Endodermal cell (in vitro differentiated cells): ENCODE results near the gene RAG2. TPM values are rescaled to one million over a fixed set of nuclear protein-coding genes. Genes with fewer than 3 reads are reported as not detected.
"Not testable (repeated sequence)": the region's sequence is repeated elsewhere in the genome, so short reads cannot be mapped to it uniquely, and the experiment has no call there.

ENCODE experiments used
- DNase-seq: peaks from one replicate; pipeline ENCODE4 v3.0.0-alpha.2; 2017
- H3K27ac ChIP-seq: 2 replicates; pipeline ENCODE4 v1.5.1; 2013; ENCODE audit warnings: mild to moderate bottlenecking, low read depth, low read length, moderate library complexity
- H3K27me3 ChIP-seq: 2 replicates; pipeline ENCODE4 v1.6.1; 2013; ENCODE audit warnings: mild to moderate bottlenecking, low read length, moderate library complexity; ENCODE audit not compliant: insufficient read depth, control insufficient read depth, poor library complexity, severe bottlenecking
- H3K36me3 ChIP-seq: 2 replicates; pipeline ENCODE4 v1.7.0; 2013; ENCODE audit warnings: mild to moderate bottlenecking, low read length, moderate library complexity; ENCODE audit not compliant: control insufficient read depth, insufficient read depth
- H3K4me1 ChIP-seq: one replicate; pipeline ENCODE4 v1.7.0; 2013; ENCODE audit warnings: low read length; ENCODE audit not compliant: control insufficient read depth, insufficient read depth
- H3K4me3 ChIP-seq: 2 replicates; pipeline ENCODE4 v1.5.1; 2013; ENCODE audit warnings: mild to moderate bottlenecking, low read length, moderate library complexity
- H3K9ac ChIP-seq: 2 replicates; pipeline ENCODE4 v1.6.1; 2013; ENCODE audit warnings: mild to moderate bottlenecking, low read length, moderate library complexity; ENCODE audit not compliant: poor library complexity, severe bottlenecking; ENCODE audit errors: extremely low read depth
- H3K9me3 ChIP-seq: 2 replicates; pipeline ENCODE4 v1.6.1; 2013; ENCODE audit warnings: mild to moderate bottlenecking, low read length, moderate library complexity; ENCODE audit not compliant: control insufficient read depth
- H3K27ac Mint-ChIP-seq: 2 replicates; pipeline ENCODE4 v1.8.0; 2020; ENCODE audit warnings: mixed read lengths
- H3K27me3 Mint-ChIP-seq: 2 replicates; pipeline ENCODE4 v1.8.0; 2021; ENCODE audit warnings: mild to moderate bottlenecking, mixed read lengths; ENCODE audit not compliant: insufficient read depth
- H3K36me3 Mint-ChIP-seq: 2 replicates; pipeline ENCODE4 v1.8.0; 2020; ENCODE audit warnings: low read depth, mixed read lengths
- H3K4me1 Mint-ChIP-seq: 2 replicates; pipeline ENCODE4 v1.8.0; 2020; ENCODE audit warnings: mixed read lengths
- H3K4me3 Mint-ChIP-seq: 2 replicates; pipeline ENCODE4 v1.8.0; 2020; ENCODE audit warnings: mild to moderate bottlenecking, moderate library complexity, mixed read lengths
- H3K9me3 Mint-ChIP-seq: 2 replicates; pipeline ENCODE4 v1.8.0; 2020; ENCODE audit warnings: mild to moderate bottlenecking, mixed read lengths
- WGBS, 2 experiments: methylation state at CpG; one replicate each; pipeline versions ENCODE4 v1.1.5 to v1.1.7; 2013; ENCODE audit warnings: missing lambda C conversion rate in 2 of 2, mixed read lengths in 1 of 2; ENCODE audit not compliant: insufficient coverage in 1 of 2, insufficient read length in 1 of 2; 5-methylcytosine and 5-hydroxymethylcytosine counted together
- total RNA-seq, 2 donors: library from RNA; stranded (reverse); fragmentation: NEBNext Ultra II Directional in 1 of 2; extraction: Animal tissue kit (Norgen Biotek cat#: 25700) in 1 of 2; gene quantifications; 2 replicates in 1 of 2; 3 replicates in 1 of 2; pipeline ENCODE4 v1.2.1, GENCODE V29; 2021
- TF ChIP-seq, protein P1 (sequence below): fragments of 200-600 bp; sonication (generic); conservative IDR thresholded peaks from 2 replicates; pipeline ENCODE4 v1.5.0; 2021; ENCODE audit warnings: antibody characterized with exemption, mild to moderate bottlenecking

RAG2 gene
- total RNA-seq, 2 donors from 2014 or later: not detected

DNA sequence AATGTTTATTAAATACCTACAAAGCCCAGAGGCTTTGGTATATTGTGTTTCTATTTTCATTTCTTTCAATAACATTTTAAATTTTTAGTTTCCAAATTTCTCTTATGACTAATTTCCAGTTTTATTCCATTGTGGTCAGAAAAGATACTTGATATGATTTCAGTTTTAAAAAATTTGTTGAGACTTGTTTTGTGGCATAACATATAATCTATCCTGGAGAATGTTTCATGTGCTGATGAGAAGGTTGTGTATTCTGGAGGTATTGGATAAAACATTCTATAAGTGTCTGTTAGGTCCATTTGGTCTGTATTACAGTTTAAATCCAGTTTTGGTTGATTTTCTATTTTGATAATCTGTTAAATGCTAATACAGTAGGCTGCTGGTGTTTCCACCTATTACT lies 40.0 kb downstream of the RAG2 start:
- peaks cover 26% of the 10 kb centered on the region for H3K27me3 ChIP-seq
- Mint-ChIP-seq H3K27me3 (peaks cover 22% of the 10 kb centered on the region), H3K27ac (no peak overlapping the region), H3K4me1 (peaks cover 3% of the 10 kb centered on the region), H3K36me3 (peaks cover 4% of the 10 kb centered on the region), H3K9me3 (peaks cover 24% of the 10 kb centered on the region), H3K4me3 (peak overlapping the region; percentile 47)
- peaks cover 25% of the 10 kb centered on the region for H3K9me3 ChIP-seq
- TF ChIP-seq, protein P1, sequence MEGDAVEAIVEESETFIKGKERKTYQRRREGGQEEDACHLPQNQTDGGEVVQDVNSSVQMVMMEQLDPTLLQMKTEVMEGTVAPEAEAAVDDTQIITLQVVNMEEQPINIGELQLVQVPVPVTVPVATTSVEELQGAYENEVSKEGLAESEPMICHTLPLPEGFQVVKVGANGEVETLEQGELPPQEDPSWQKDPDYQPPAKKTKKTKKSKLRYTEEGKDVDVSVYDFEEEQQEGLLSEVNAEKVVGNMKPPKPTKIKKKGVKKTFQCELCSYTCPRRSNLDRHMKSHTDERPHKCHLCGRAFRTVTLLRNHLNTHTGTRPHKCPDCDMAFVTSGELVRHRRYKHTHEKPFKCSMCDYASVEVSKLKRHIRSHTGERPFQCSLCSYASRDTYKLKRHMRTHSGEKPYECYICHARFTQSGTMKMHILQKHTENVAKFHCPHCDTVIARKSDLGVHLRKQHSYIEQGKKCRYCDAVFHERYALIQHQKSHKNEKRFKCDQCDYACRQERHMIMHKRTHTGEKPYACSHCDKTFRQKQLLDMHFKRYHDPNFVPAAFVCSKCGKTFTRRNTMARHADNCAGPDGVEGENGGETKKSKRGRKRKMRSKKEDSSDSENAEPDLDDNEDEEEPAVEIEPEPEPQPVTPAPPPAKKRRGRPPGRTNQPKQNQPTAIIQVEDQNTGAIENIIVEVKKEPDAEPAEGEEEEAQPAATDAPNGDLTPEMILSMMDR: no peak
- peaks cover 5% of the 10 kb centered on the region for H3K4me1 ChIP-seq
- H3K27ac ChIP-seq: no peak overlapping the region
- no peak overlapping the region for H3K4me3 ChIP-seq
- DNase-seq: no peak
- H3K9ac ChIP-seq: no peak overlapping the region
- no peaks in the 10 kb centered on the region for H3K36me3 ChIP-seq

DNA sequence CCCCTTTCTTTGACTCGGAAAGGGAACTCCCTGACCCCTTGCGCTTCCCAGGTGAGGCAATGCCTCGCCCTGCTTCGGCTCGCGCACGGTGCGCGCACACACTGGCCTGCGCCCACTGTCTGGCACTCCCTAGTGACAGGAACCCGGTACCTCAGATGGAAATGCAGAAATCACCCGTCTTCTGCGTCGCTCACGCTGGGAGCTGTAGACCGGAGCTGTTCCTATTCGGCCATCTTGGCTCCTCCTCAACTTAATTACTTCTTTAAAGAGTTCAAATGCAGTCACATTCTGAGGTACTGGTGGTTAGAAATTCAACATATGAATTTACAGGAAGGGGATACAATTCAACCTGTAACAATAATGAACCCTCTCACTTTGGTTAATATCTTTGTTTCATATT lies 40.6 kb downstream of the RAG2 start:
- H3K27me3 ChIP-seq: peaks cover 21% of the 10 kb centered on the region
- not testable (repeated sequence) for H3K4me1 ChIP-seq, H3K9ac ChIP-seq, H3K4me3 ChIP-seq, H3K36me3 ChIP-seq, H3K27ac ChIP-seq, H3K36me3 Mint-ChIP-seq, H3K4me1 Mint-ChIP-seq
- Mint-ChIP-seq H3K9me3 (peaks cover 24% of the 10 kb centered on the region), H3K4me3 (peak overlapping the region; percentile 47), H3K27ac (peak overlapping the region; percentile 87), H3K27me3 (peaks cover 22% of the 10 kb centered on the region)
- WGBS, 2 experiments: 98% methylated on average over 6 to 17 of the region's 17 CpGs
- DNase-seq: peak; percentile 63
- peaks cover 25% of the 10 kb centered on the region for H3K9me3 ChIP-seq

GRCh38 chr11:36550385-36551115 lies 47.5 kb downstream of the RAG2 start:
- no peaks in the 10 kb centered on the region for H3K36me3 Mint-ChIP-seq
- no peaks in the 10 kb centered on the region for H3K36me3 ChIP-seq
- no peaks in the 10 kb centered on the region for H3K4me1 Mint-ChIP-seq
- H3K4me3 ChIP-seq: no peak overlapping the region
- TF ChIP-seq, protein P1: no peak
- H3K9me3 ChIP-seq: no peaks in the 10 kb centered on the region
- no peak overlapping the region for H3K4me3 Mint-ChIP-seq
- no peak for DNase-seq
- H3K27me3 Mint-ChIP-seq: peaks cover 13% of the 10 kb centered on the region
- H3K9me3 Mint-ChIP-seq: peaks cover 21% of the 10 kb centered on the region
- no peaks in the 10 kb centered on the region for H3K4me1 ChIP-seq
- no peak overlapping the region for H3K27ac Mint-ChIP-seq
- 76% methylated on average over 1 of the region's 1 CpG; no CpG with 5 or more reads in 1 of the 2 experiments for WGBS, 2 experiments
- H3K9ac ChIP-seq: no peak overlapping the region
- no peak overlapping the region for H3K27ac ChIP-seq
- H3K27me3 ChIP-seq: no peaks in the 10 kb centered on the region

Other genes starting within 250 kb of the RAG2 start
- gene TRAF6, start 88.0 kb downstream of the RAG2 start, total RNA-seq: 10 to 100 TPM; 10.0 to 11.4 TPM
- gene RAG1, start 30.2 kb downstream of the RAG2 start, total RNA-seq: under 1 TPM; 0.42 to 0.86 TPM
- gene IFTAP, start 3.7 kb downstream of the RAG2 start, total RNA-seq: 10 to 100 TPM; 23.9 to 38.6 TPM